ENCODE data around the gene DISP1.

- TF ChIP-seq CTCF (conservative IDR thresholded peaks at IDR 0.05; ENCODE audit: low read depth, low read length) (no peak), EZH2 (IDR thresholded peaks at IDR 0.05; ENCODE audit: borderline replicate concordance, low read depth, low read length, poor library complexity, severe bottlenecking) (no peak)
These were observed 29.9 kb upstream of the DISP1 start for GRCh38 chr1:222784916-222785315.

All from A673 (cell line).